K562 (cell line): Measurements from ENCODE around the gene MADCAM1. TPM values are rescaled to one million over a fixed set of nuclear protein-coding genes. Genes with fewer than 3 reads are reported as not detected.

Experiments used
- ARID2 ChIP-seq: fragments of 450-650 bp; IDR thresholded peaks from 2 replicates; pipeline ENCODE4 v1.6.1; 2017; ENCODE audit warnings: antibody characterized with exemption, mild to moderate bottlenecking
- ARNT ChIP-seq, 2 experiments: fragments of 450-650 bp; IDR thresholded peaks; 2 replicates each; pipeline ENCODE4 v1.6.1; 2016; ENCODE audit warnings: mild to moderate bottlenecking in 1 of 2
- BHLHE40 ChIP-seq: IDR thresholded peaks from 2 replicates; pipeline ENCODE4 v1.6.1; 2011; ENCODE audit warnings: low read length, improper control_type of control experiment
- CC2D1A ChIP-seq: fragments of 450-650 bp; IDR thresholded peaks from 2 replicates; pipeline ENCODE4 v1.6.1; 2017; ENCODE audit warnings: mild to moderate bottlenecking
- EGR1 ChIP-seq: fragments of 450-650 bp; conservative IDR thresholded peaks from 2 replicates; pipeline ENCODE4 v1.6.1; 2017; ENCODE audit warnings: mild to moderate bottlenecking
- HLTF ChIP-seq: fragments of 450-650 bp; IDR thresholded peaks from 2 replicates; pipeline ENCODE4 v1.6.1; 2016
- PHB2 ChIP-seq: fragments of 450-650 bp; IDR thresholded peaks from 2 replicates; pipeline ENCODE4 v1.6.1; 2017; ENCODE audit warnings: low read depth
- RAD21 ChIP-seq, 2 experiments: fragments of 250-450 bp in 1 of 2; fragments of 450-650 bp in 1 of 2; sonication (Bioruptor Pico) in 1 of 2; formaldehyde crosslinking in 1 of 2; IDR thresholded peaks in 1 of 2; conservative IDR thresholded peaks in 1 of 2; 2 replicates each; pipeline versions ENCODE4 v1.4.0 to v1.8.0; 2020 to 2022; ENCODE audit warnings: mild to moderate bottlenecking in 2 of 2, moderate library complexity in 1 of 2
- RAD51 ChIP-seq: fragments of 450-650 bp; IDR thresholded peaks from 2 replicates; pipeline ENCODE4 v1.7.1; 2016; ENCODE audit warnings: low read depth, mild to moderate bottlenecking, borderline replicate concordance
- SIX5 ChIP-seq, 2 experiments: IDR thresholded peaks; 2 replicates each; pipeline ENCODE4 v1.6.1; 2011; ENCODE audit warnings: low read length in 2 of 2, borderline replicate concordance in 1 of 2, low read depth in 1 of 2, mild to moderate bottlenecking in 1 of 2, moderate library complexity in 1 of 2; ENCODE audit not compliant: insufficient read depth in 1 of 2
- ZNF121 ChIP-seq: sonication (generic); formaldehyde crosslinking; conservative IDR thresholded peaks from 2 replicates; pipeline ENCODE4 v1.8.0; 2022; ENCODE audit warnings: missing genetic modification reagents
- ZNF263 ChIP-seq: sonication (generic); formaldehyde crosslinking; IDR thresholded peaks from 2 replicates; pipeline ENCODE4 v1.8.0; 2022; ENCODE audit warnings: mild to moderate bottlenecking, missing genetic modification reagents, borderline replicate concordance
- polyA plus RNA-seq, 8 experiments: library from polyadenylated mRNA; depleted of rRNA in 4 of 8; stranded (reverse) in 5 of 8; unstranded in 3 of 8; fragments of >200 nt; fragmentation: Nextera tagmentation in 2 of 8; fragmentation: Illumina TruSeq in 1 of 8; extraction: Ambion mirVana in 2 of 8; extraction: Trizol in 1 of 8; gene quantifications; 2 replicates each; pipeline versions ENCODE4 v1.2.1 to v1.2.3, GENCODE V29; 2011 to 2014; ENCODE audit warnings: inconsistent platforms in 1 of 8, missing spikeins in 1 of 8
- total RNA-seq, 7 experiments: library from RNA; depleted of rRNA in 6 of 7; stranded (reverse); fragments of >200 nt in 6 of 7; fragmentation: Illumina TruSeq in 2 of 7; extraction: Trizol in 2 of 7; gene quantifications; 2 replicates each; pipeline versions ENCODE4 v1.2.1 to v1.2.3, GENCODE V29; 2011 to 2021; ENCODE audit warnings: low replicate concordance in 1 of 7
- TF ChIP-seq, protein P1 (sequence below): fragments of 450-650 bp; IDR thresholded peaks from 2 replicates; pipeline ENCODE4 v1.6.1; 2016
- TF ChIP-seq, protein P2 (sequence below): sonication (generic); formaldehyde crosslinking; IDR thresholded peaks from 2 replicates; pipeline ENCODE4 v1.8.0; 2022; ENCODE audit warnings: mild to moderate bottlenecking, missing genetic modification reagents
- TF ChIP-seq, protein P3 (sequence below): fragments of 450-650 bp; IDR thresholded peaks from 2 replicates; pipeline ENCODE4 v1.6.1; 2016; ENCODE audit warnings: borderline replicate concordance
- TF ChIP-seq, protein P4 (sequence below): fragments of 450-650 bp; formaldehyde crosslinking; conservative IDR thresholded peaks from 2 replicates; pipeline ENCODE4 v1.4.0; 2022; ENCODE audit warnings: mild to moderate bottlenecking, missing genetic modification characterization
- TF ChIP-seq, protein P5 (sequence below), 2 experiments: IDR thresholded peaks in 1 of 2; conservative IDR thresholded peaks in 1 of 2; 2 replicates each; pipeline ENCODE4 v1.6.1; 2016; ENCODE audit warnings: low read depth in 2 of 2, mild to moderate bottlenecking in 1 of 2, missing compliant biosample characterization in 1 of 2, missing genetic modification characterization in 1 of 2, moderate library complexity in 1 of 2

MADCAM1 gene
- total and polyA plus RNA-seq, 9 of the 15 experiments (the other 6 are each of a cell fraction or from before 2014, with no cell fraction given): 0.09 to 0.36 (median 0.09) TPM; not detected in 6

DNA sequence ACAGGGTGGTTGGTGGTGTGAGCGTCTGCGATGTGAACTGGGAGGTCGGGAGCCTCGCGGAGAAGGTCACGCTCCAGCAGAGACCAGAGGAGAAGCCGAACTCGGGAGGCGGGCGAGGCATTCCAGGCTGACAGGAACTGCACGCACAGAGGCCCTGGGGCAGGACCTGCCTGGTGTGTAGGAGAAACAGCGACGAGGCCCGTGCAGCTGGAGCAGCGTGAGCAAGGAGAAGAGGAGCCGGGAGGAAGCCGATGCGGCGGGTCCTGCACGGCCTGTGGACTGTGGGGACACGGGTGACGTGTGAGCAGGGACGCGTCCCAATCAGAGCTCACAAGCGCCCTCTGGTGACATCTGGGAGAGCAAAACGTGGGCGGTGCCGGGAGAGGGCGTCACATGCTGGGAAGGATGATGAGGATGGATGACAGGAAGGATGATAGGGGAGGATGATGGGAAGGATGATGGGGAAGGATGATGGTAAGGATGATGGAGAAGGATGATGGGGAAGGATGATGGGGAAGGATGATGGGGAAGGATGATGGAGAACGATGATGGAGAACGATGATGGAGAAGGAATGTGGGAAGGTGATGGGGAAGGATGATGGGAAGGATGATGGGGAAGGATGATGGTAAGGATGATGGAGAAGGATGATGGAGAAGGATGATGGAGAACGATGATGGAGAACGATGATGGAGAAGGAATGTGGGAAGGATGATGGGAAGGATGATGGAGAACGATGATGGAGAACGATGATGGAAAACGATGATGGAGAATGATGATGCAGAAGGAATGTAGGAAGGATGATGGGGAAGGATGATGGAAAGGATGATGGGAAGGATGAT is 16.1 kb upstream of the MADCAM1 start (continued):
- TF ChIP-seq, protein P1, sequence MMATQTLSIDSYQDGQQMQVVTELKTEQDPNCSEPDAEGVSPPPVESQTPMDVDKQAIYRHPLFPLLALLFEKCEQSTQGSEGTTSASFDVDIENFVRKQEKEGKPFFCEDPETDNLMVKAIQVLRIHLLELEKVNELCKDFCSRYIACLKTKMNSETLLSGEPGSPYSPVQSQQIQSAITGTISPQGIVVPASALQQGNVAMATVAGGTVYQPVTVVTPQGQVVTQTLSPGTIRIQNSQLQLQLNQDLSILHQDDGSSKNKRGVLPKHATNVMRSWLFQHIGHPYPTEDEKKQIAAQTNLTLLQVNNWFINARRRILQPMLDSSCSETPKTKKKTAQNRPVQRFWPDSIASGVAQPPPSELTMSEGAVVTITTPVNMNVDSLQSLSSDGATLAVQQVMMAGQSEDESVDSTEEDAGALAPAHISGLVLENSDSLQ: peak; percentile 89
- TF ChIP-seq, protein P2, sequence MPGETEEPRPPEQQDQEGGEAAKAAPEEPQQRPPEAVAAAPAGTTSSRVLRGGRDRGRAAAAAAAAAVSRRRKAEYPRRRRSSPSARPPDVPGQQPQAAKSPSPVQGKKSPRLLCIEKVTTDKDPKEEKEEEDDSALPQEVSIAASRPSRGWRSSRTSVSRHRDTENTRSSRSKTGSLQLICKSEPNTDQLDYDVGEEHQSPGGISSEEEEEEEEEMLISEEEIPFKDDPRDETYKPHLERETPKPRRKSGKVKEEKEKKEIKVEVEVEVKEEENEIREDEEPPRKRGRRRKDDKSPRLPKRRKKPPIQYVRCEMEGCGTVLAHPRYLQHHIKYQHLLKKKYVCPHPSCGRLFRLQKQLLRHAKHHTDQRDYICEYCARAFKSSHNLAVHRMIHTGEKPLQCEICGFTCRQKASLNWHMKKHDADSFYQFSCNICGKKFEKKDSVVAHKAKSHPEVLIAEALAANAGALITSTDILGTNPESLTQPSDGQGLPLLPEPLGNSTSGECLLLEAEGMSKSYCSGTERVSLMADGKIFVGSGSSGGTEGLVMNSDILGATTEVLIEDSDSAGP (CRISPR knock-in tag): no peak
- peak; percentile 93 for TF ChIP-seq EGR1
- TF ChIP-seq ARID2: 0 out of 2 replicates have a peak, but pooled peaks have one; percentile 9
- 0 out of 2 replicates have a peak, but pooled peaks have one; percentile 39 for TF ChIP-seq RAD51
- TF ChIP-seq, protein P3, sequence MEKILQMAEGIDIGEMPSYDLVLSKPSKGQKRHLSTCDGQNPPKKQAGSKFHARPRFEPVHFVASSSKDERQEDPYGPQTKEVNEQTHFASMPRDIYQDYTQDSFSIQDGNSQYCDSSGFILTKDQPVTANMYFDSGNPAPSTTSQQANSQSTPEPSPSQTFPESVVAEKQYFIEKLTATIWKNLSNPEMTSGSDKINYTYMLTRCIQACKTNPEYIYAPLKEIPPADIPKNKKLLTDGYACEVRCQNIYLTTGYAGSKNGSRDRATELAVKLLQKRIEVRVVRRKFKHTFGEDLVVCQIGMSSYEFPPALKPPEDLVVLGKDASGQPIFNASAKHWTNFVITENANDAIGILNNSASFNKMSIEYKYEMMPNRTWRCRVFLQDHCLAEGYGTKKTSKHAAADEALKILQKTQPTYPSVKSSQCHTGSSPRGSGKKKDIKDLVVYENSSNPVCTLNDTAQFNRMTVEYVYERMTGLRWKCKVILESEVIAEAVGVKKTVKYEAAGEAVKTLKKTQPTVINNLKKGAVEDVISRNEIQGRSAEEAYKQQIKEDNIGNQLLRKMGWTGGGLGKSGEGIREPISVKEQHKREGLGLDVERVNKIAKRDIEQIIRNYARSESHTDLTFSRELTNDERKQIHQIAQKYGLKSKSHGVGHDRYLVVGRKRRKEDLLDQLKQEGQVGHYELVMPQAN: peak; percentile 70
- TF ChIP-seq HLTF: peak; percentile 85; the same call in 1 of the 2 replicates
- peak; percentile 33; the same call in 1 of the 2 replicates for TF ChIP-seq CC2D1A
- peak; percentile 40 to 80 for TF ChIP-seq RAD21 (CRISPR knock-in tag; conservative IDR thresholded peaks at IDR 0.05 in 1 of 2, IDR thresholded peaks at IDR 0.05 in 1 of 2)
- peak; percentile 17 to 65; a peak in 2 of 4 replicates for TF ChIP-seq ARNT (IDR thresholded peaks at IDR 0.05)
- TF ChIP-seq BHLHE40: peak; percentile 35; the same call in 1 of the 2 replicates
- TF ChIP-seq SIX5 (IDR thresholded peaks at IDR 0.05; ENCODE audit: borderline replicate concordance in 1 of 2, insufficient read depth in 1 of 2, low read depth in 1 of 2, low read length in 2 of 2): no peak
- TF ChIP-seq ZNF263 (CRISPR knock-in tag): peak; percentile 59; the same call in 1 of the 2 replicates
- no peak for TF ChIP-seq ZNF121
- 0 out of 2 replicates have a peak, but pooled peaks have one; percentile 50 for TF ChIP-seq PHB2
- TF ChIP-seq, protein P4, sequence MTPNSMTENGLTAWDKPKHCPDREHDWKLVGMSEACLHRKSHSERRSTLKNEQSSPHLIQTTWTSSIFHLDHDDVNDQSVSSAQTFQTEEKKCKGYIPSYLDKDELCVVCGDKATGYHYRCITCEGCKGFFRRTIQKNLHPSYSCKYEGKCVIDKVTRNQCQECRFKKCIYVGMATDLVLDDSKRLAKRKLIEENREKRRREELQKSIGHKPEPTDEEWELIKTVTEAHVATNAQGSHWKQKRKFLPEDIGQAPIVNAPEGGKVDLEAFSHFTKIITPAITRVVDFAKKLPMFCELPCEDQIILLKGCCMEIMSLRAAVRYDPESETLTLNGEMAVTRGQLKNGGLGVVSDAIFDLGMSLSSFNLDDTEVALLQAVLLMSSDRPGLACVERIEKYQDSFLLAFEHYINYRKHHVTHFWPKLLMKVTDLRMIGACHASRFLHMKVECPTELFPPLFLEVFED (CRISPR knock-in tag): 0 out of 2 replicates have a peak, but pooled peaks have one; percentile 20
- TF ChIP-seq, protein P5, sequence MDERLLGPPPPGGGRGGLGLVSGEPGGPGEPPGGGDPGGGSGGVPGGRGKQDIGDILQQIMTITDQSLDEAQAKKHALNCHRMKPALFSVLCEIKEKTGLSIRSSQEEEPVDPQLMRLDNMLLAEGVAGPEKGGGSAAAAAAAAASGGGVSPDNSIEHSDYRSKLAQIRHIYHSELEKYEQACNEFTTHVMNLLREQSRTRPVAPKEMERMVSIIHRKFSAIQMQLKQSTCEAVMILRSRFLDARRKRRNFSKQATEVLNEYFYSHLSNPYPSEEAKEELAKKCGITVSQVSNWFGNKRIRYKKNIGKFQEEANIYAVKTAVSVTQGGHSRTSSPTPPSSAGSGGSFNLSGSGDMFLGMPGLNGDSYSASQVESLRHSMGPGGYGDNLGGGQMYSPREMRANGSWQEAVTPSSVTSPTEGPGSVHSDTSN (CRISPR knock-in tag; IDR thresholded peaks at IDR 0.05; ENCODE audit: low read depth): no peak
- TF ChIP-seq, protein P5 (tag; conservative IDR thresholded peaks at IDR 0.05; ENCODE audit: low read depth): peak; percentile 73
